Activated naive CD8-positive, alpha-beta T cell (primary cell): Measurements from ENCODE around the gene P3H3.
"Not testable (repeated sequence)": the region's sequence is repeated elsewhere in the genome, so short reads cannot be mapped to it uniquely, and the experiment has no call there.

Experiments
- H3K27ac Mint-ChIP-seq: one replicate; pipeline ENCODE4 v1.8.0; 2021; ENCODE audit warnings: mixed read lengths
- H3K27me3 Mint-ChIP-seq: one replicate; pipeline ENCODE4 v1.8.0; 2021; ENCODE audit warnings: mixed read lengths
- H3K36me3 Mint-ChIP-seq: one replicate; pipeline ENCODE4 v1.8.0; 2021; ENCODE audit warnings: mixed read lengths
- H3K4me1 Mint-ChIP-seq: one replicate; pipeline ENCODE4 v1.8.0; 2021; ENCODE audit warnings: low read depth, mixed read lengths
- H3K4me3 Mint-ChIP-seq: one replicate; pipeline ENCODE4 v1.8.0; 2021; ENCODE audit warnings: mild to moderate bottlenecking, mixed read lengths
- H3K9me3 Mint-ChIP-seq: one replicate; pipeline ENCODE4 v1.8.0; 2021; ENCODE audit warnings: low read depth, mixed read lengths

Gene P3H3

DNA sequence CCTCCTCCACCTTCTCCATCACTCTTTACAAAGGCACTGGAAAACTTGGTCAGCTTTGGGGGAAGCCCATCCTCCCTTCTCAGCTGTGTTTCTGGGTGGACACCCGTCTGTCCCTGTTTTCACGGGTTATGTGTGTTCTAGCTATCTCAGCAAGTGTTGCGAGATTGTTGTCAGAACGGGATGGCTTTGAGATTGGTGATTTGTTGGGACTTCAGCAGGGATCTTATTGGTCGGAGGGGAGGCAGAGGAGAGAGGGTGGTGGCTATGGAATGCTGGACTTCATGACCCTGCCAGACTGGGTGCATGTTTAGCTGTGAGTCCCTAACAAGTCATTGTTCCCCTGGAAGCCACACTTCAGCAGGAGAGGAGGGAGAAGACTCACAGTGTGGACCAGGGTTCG, 25.8 kb downstream of the P3H3 start:
- H3K9me3 Mint-ChIP-seq, result no peaks in the 10 kb centered on the region
- H3K27ac Mint-ChIP-seq, result peak overlapping the region; percentile 100
- no peaks in the 10 kb centered on the region for H3K27me3 Mint-ChIP-seq
- H3K36me3 Mint-ChIP-seq, result no peaks in the 10 kb centered on the region
- H3K4me1 Mint-ChIP-seq, result peaks cover 16% of the 10 kb centered on the region
- peak overlapping the region; percentile 99 for H3K4me3 Mint-ChIP-seq

DNA sequence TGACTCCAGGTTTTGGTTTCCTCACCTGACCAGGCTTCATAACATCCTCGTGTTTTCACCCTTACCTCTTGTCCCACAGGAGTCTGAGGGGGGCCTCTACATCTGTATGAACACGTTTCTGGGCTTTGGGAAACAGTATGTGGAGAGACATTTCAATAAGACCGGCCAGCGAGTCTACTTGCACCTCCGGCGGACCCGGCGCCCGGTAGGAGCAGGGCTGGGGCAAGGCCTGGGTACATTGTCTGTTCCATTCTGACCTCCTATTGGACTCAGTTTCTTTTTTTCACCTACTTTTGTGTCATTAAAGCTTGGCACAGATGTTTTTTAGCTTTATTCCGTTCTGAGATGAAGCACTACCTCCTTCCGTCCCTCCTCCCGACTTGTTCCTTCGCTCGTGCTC, 27.1 kb downstream of the P3H3 start:
- Mint-ChIP-seq H3K9me3 (no peaks in the 10 kb centered on the region), H3K4me1 (peaks cover 16% of the 10 kb centered on the region), H3K27me3 (no peaks in the 10 kb centered on the region), H3K4me3 (no peak overlapping the region), H3K36me3 (peaks cover under 1% of the 10 kb centered on the region), H3K27ac (peak overlapping the region; percentile 46)

DNA sequence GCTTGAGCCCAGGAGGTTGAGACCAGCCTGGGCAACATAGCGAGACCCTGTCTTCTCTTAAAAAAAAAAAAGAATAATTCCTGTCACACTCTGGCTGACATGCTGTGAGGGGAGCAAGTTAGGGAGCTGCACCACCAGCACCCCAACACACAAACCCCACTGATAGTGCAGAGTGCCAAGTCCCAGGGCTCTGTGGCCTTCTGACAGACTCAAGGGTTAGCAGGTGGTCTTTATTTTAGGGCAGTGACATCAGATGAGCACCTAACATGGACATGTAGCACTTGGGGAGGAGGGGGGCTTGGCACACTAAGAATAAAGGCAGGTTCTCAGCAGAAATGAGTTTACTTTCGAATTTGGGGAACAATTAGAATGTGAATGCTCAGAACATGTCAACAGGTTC, 30.6 kb downstream of the P3H3 start:
- Mint-ChIP-seq H3K27ac (no peak overlapping the region), H3K27me3 (no peaks in the 10 kb centered on the region), H3K4me3 (no peak overlapping the region), H3K4me1 (peaks cover 5% of the 10 kb centered on the region), H3K9me3 (no peaks in the 10 kb centered on the region), H3K36me3 (peaks cover 6% of the 10 kb centered on the region)

DNA sequence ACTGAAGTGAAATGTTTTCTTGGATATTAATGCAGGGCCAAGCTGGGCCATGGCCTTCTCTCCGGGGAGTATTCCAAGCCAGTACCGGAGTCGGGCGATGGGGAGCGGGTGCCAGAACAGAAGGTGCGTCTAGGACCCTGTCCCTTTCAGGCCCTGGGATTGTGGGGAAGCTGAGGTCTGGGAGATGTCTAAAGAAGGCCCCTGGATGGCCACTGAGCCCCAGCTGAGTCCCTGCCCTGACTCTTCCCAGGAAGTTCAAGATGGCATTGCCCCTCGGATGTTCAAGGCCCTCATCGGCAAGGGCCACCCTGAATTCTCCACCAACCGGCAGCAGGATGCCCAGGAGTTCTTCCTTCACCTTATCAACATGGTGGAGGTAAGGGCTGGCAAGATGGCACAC, 31.9 kb downstream of the P3H3 start:
- H3K4me3 Mint-ChIP-seq, result no peak overlapping the region
- no peaks in the 10 kb centered on the region for H3K9me3 Mint-ChIP-seq
- H3K4me1 Mint-ChIP-seq, result no peaks in the 10 kb centered on the region
- H3K27me3 Mint-ChIP-seq, result no peaks in the 10 kb centered on the region
- H3K27ac Mint-ChIP-seq, result no peak overlapping the region
- H3K36me3 Mint-ChIP-seq, result peaks cover 6% of the 10 kb centered on the region

DNA sequence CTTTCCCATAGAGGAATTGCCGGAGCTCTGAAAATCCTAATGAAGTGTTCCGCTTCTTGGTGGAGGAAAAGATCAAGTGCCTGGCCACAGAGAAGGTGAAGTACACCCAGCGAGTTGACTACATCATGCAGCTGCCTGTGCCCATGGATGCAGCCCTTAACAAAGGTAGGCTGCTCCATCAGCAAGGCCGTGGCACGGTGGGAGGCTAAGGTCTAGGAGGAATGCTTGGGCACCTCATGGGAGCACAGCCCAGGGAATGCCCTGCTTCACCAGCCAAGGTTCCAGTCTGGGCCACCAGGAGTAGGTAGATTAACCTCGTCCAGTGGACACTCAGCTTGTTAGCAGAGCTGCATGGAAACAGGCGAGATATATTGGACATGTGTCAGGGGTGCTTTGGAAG, 32.7 kb downstream of the P3H3 start:
- Mint-ChIP-seq H3K4me3 (no peak overlapping the region), H3K36me3 (peaks cover 6% of the 10 kb centered on the region), H3K9me3 (no peaks in the 10 kb centered on the region), H3K27me3 (no peaks in the 10 kb centered on the region), H3K27ac (no peak overlapping the region), H3K4me1 (peaks cover 5% of the 10 kb centered on the region)

DNA sequence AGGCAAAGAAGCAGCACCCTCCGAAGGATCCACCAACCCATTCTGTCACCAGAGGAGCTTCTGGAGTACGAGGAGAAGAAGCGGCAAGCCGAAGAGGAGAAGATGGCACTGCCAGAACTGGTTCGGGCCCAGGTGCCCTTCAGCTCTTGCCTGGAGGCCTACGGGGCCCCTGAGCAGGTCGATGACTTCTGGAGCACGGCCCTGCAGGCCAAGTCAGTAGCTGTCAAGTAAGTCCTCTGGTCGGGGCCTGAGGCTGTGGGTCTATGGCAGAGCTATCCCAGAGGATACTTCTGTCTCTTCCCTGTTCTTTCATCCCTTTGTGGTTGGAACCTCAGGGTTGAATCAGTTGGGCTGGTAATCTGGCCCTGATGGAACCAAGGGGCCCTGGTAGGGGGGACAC, 33.2 kb downstream of the P3H3 start:
- peaks cover 6% of the 10 kb centered on the region for H3K36me3 Mint-ChIP-seq
- H3K4me1 Mint-ChIP-seq, result peaks cover 8% of the 10 kb centered on the region

DNA sequence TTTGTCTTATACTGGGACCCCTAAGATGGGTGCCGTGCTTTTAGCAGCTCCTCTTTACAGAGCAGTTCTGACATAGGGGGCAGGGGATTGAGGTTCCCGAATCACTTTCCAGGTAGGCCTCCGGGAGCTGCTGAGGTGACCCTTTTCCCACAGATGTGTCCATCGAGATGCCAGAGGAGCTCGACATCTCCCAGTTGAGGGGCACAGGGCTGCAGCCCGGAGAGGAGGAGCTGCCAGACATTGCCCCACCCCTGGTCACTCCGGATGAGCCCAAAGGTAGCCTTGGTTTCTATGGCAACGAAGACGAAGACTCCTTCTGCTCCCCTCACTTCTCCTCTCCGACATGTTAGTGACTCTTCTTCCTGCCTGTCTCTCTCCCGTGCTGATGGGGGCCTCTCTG, 34.8 kb downstream of the P3H3 start:
- peaks cover 6% of the 10 kb centered on the region for H3K36me3 Mint-ChIP-seq
- peaks cover 15% of the 10 kb centered on the region for H3K4me1 Mint-ChIP-seq
- H3K27me3 Mint-ChIP-seq, result no peaks in the 10 kb centered on the region
- H3K9me3 Mint-ChIP-seq, result no peaks in the 10 kb centered on the region
- no peak overlapping the region for H3K4me3 Mint-ChIP-seq
- no peak overlapping the region for H3K27ac Mint-ChIP-seq

More for the DNA sequence above, 33.2 kb downstream of the P3H3 start:
- H3K27ac Mint-ChIP-seq, result no peak overlapping the region
- H3K9me3 Mint-ChIP-seq, result no peaks in the 10 kb centered on the region
- H3K4me3 Mint-ChIP-seq, result no peak overlapping the region
- no peaks in the 10 kb centered on the region for H3K27me3 Mint-ChIP-seq

DNA sequence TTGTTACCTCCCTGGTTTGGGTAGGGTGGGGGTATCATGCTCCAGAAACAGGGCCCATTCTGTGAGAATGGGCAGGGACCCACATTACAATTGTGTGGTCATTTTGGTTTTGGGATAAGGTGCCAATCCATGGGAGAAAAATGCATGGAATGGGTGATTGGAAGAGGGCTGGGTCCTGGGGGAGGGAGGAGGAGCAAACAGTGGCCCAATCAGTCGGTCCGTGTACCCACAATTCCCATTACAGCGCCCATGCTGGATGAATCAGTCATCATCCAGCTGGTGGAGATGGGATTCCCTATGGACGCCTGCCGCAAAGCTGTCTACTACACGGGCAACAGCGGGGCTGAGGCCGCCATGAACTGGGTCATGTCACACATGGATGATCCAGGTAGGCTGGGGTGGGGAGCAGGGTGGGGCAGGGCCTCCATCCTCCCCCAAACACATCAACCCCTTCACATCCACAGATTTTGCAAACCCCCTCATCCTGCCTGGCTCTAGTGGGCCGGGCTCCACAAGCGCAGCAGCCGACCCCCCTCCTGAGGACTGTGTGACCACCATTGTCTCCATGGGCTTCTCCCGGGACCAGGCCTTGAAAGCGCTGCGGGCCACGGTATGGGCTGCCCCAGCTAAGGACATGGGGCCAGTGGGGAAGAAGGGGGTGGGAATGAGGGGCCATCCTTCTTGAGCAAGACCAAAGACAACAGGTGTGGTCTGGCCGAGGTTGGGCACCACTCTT, 35.5 kb downstream of the P3H3 start:
- Mint-ChIP-seq H3K27me3 (no peaks in the 10 kb centered on the region), H3K4me1 (peaks cover 19% of the 10 kb centered on the region), H3K4me3 (no peak overlapping the region), H3K36me3 (peaks cover 6% of the 10 kb centered on the region), H3K9me3 (no peaks in the 10 kb centered on the region), H3K27ac (no peak overlapping the region)

DNA sequence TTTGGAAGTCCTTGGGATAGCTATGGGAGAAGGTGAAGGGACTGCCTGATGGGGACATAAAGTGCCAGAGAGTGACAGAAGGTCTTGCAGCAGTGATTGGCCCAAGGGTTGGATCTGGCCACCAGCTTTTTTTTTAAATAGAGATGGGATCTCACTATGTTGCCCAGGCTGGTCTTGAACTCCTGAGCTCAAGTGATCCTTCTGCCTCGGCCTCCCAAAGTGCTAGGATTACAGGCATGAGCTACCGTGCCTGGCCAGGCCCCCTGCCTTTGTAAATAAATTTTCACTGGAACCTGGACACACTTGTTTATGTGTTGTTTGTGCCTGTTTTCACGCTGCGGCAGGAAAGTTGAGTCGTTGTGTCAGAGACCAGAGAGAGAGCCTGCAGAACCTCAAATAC, 37.1 kb downstream of the P3H3 start:
- not testable (repeated sequence) for H3K36me3 Mint-ChIP-seq

DNA sequence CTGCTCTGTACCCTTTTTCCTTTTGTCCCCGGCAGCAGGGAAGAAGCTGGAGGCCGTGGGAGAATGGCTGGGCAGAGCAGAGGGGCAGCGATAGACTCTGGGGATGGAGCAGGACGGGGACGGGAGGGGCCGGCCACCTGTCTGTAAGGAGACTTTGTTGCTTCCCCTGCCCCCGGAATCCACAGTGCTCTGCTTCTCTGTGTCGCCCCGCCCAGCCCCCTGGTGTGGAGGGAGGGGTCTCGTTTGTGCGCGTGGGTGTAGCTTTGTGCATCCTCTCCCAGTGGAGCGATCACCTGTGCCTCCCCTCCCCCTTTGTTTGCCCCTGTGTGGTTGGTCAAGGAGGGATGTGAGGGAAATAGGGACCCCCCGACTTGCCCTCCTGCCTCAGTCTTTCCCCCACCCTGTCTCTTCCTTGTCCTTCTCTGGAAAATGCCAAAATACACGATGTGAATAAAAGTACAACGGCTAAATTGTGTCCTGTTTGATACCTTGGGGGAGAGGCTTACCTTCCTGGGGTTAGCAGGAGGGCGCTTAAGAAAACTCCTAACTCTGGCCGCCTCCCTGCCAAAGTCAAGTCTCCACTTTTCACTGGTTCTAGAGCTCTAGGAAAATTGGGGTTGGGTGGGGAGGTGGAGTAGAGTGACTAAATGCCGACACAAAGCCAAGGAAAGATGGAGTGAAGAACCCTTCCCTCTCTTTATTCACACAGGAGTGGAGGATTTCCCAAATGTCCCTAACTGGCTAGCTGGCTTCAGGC, 38.1 kb downstream of the P3H3 start:
- Mint-ChIP-seq H3K27ac (no peak overlapping the region), H3K9me3 (no peaks in the 10 kb centered on the region), H3K36me3 (peaks cover 3% of the 10 kb centered on the region), H3K4me1 (peaks cover 43% of the 10 kb centered on the region), H3K27me3 (no peaks in the 10 kb centered on the region), H3K4me3 (peak overlapping the region; percentile 94)

More for the DNA sequence above, 37.1 kb downstream of the P3H3 start:
- H3K4me3 Mint-ChIP-seq, H3K27me3 Mint-ChIP-seq, H3K9me3 Mint-ChIP-seq: not testable (repeated sequence)
- H3K4me1 Mint-ChIP-seq, result peaks cover 33% of the 10 kb centered on the region
- peak overlapping the region; percentile 34 for H3K27ac Mint-ChIP-seq

DNA sequence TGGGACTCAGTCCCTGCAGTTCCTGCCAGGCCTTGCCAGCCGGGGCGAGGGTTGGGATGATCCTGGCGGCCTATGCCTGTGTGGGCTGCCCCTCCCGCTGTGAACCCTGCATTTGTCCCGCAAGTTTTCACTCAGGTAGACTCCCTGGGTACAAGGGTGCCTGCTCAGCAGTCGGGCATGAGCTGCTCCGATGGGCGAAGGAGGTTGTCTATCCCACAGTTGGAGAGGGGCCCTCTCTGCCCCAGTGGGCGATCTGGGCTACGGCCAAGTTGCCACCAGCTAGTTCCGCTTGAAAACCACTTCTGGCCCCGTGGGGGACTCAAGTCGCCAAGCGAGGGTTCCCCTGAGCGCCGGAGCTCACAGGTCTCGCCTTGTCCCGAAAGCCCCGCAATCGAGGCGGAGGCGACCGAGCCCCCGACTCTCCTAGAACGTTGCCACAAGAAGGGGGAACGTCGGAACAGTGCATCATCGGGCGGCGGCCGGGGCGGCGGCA, 38.8 kb downstream of the P3H3 start:
- peaks cover 3% of the 10 kb centered on the region for H3K36me3 Mint-ChIP-seq
- no peaks in the 10 kb centered on the region for H3K9me3 Mint-ChIP-seq
- no peaks in the 10 kb centered on the region for H3K27me3 Mint-ChIP-seq
- peak overlapping the region; percentile 94 for H3K4me3 Mint-ChIP-seq
- peaks cover 48% of the 10 kb centered on the region for H3K4me1 Mint-ChIP-seq
- peak overlapping the region; percentile 77 for H3K27ac Mint-ChIP-seq

DNA sequence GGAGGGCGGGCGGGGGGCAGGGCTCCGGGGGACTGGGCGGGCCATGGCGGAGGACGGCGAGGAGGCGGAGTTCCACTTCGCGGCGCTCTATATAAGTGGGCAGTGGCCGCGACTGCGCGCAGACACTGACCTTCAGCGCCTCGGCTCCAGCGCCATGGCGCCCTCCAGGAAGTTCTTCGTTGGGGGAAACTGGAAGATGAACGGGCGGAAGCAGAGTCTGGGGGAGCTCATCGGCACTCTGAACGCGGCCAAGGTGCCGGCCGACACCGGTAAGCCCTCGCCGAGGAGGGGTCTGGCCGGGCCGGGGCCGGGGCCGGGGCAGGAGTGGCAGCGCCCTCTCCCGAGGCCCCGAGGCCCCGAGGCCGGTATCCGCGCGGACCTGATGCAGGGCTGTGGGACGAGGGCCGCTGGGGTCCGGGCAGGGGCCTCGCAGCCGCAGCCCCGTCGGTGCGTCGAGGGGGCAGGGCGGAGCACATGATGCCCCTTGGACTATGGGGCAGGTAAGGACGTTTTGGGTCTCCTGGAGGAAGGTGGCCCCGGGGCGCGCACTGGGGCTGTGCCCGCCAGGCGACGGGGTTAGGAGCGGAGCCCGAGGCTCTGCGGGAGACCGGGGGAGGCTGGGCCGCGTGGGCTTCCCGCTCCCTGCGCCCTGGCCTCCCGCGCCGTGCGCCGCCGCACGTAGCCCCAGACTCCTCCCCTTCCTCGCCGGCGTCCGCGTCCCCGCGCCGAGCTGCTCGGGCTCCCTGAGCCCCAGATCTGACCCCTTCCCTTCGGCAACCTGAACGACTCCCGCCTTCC, 39.4 kb downstream of the P3H3 start, which contains the start of gene TPI1:
TSS of gene TPI1 (plus strand) at position 119 of the 798 bp plus-strand sequence. CDS start at position 155, 36 bp downstream.
- peaks cover 52% of the 10 kb centered on the region for H3K4me1 Mint-ChIP-seq
- peaks cover 3% of the 10 kb centered on the region for H3K36me3 Mint-ChIP-seq
- no peaks in the 10 kb centered on the region for H3K27me3 Mint-ChIP-seq

DNA sequence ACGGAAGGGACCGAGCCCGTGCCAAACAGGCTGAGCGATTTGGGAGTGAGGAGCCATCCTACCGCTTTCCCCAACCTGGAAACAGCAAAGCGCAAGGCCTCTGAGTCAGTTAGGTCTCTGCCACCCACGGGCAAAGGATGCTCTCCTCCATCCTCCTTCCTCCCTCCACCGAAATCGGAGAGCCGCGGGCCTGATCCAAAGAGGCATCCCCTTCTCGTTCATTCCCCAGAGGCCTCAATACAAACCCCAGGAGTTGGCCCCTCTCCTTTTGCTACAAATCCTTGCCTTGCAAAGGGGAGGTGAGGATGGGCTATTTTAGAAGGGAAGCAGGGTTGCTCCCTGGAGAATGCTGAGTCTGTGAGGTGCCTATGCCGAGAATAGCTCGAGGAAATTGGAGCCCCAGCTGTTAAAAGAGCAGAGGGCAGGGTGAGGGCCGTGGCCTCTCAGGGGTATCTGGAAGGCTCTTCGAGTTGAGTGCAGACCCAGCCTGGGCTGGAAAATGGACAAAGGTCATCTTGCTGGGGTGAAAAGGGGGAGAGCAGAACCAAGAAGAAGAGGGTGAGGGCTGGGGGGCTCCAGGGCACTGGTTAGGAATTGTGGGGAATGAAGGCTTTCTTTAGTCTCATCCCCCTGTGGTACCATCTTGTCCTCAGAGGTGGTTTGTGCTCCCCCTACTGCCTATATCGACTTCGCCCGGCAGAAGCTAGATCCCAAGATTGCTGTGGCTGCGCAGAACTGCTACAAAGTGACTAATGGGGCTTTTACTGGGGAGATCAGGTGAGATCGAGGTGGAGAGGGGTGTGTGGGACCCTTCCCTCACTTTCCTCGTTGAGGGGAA, 40.2 kb downstream of the P3H3 start:
- Mint-ChIP-seq H3K27me3 (no peaks in the 10 kb centered on the region), H3K36me3 (peaks cover 3% of the 10 kb centered on the region)

More for the DNA sequence above, 39.4 kb downstream of the P3H3 start, which contains the start of gene TPI1:
- H3K27ac Mint-ChIP-seq, result peak within 1 kb of the TSS; percentile 95
- H3K4me3 Mint-ChIP-seq, result peak within 1 kb of the TSS; percentile 94
- H3K9me3 Mint-ChIP-seq, result no peaks in the 10 kb centered on the region

More for the DNA sequence above, 40.2 kb downstream of the P3H3 start:
- Mint-ChIP-seq H3K4me3 (peak overlapping the region; percentile 93), H3K27ac (peak overlapping the region; percentile 84), H3K4me1 (peaks cover 52% of the 10 kb centered on the region), H3K9me3 (no peaks in the 10 kb centered on the region)
